ENCODE measurements around the gene ENSA. TPM values are rescaled to one million over a fixed set of nuclear protein-coding genes. Genes with fewer than 3 reads are reported as not detected.
A peak's percentile ranks its signal among the peaks of the same experiment; 100 is the strongest.

The ENSA gene
- polyA plus RNA-seq, 2 of the 4 experiments (the other 2 are of a cell fraction), result 67.9 to 128 TPM

DNA sequence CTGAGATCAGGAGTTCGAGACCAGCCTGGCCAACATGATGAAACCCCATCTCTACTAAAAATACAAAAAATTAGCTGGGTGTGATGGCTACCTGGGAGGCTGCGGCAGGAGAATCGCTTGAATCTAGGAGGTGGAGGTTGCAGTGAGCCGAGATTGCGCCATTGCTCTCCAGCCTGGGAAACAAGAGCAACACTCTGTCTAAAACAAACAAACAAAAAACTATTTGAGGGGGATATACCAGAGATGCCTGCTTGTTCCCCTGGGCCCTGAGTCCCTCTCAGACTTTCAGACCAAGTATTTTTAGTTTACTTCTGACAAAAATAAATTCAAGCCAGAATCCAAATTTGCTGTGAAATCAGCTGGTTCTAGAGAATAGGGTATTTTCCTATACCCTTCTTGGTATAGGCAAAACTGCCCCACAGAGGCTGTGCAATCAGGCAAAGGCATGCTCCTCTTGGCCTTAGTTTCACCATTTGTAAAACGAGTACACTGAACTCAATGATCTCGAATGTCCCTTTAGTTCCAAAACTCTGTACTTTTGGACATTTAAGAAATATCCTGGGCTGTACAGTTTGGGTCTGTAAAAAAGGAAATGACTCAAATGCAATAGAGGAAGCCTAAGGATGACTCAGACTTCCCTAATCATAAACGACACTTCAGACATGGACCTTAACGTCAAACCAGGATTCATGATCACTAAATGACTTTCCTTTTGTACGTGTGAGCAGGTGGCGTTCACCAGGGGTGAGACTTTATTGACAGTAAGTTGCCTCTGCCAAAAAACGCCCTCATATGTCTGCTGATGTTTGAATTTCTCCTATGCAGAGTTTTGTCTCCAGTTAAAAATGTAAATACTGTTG, 16.1 kb downstream of the ENSA start:
- TF ChIP-seq CEBPB (IDR thresholded peaks at IDR 0.05) (peak; percentile 61 to 89; a peak in 3 of 4 replicates), MAFK (IDR thresholded peaks at IDR 0.05; ENCODE audit: partially characterized antibody) (peak; percentile 66), POLR2AphosphoS2 (conservative IDR thresholded peaks at IDR 0.05; ENCODE audit: low read length) (no peak), MAZ (IDR thresholded peaks at IDR 0.05; ENCODE audit: borderline replicate concordance, low read depth, low read length) (no peak), KDM5A (IDR thresholded peaks at IDR 0.05) (no peak), CBX8 (IDR thresholded peaks at IDR 0.05) (no peak), HDAC2 (IDR thresholded peaks at IDR 0.05) (no peak), FOXS1 (CRISPR knock-in tag; IDR thresholded peaks at IDR 0.05) (peak; percentile 50; the same call in 1 of the 2 replicates), GATA3 (IDR thresholded peaks at IDR 0.05; ENCODE audit: borderline replicate concordance) (no peak), ZNF302 (CRISPR knock-in tag; IDR thresholded peaks at IDR 0.05) (no peak), FOSL2 (IDR thresholded peaks at IDR 0.05) (peak; percentile 91), FOSL2 (CRISPR knock-in tag; IDR thresholded peaks at IDR 0.05) (peak; percentile 97), RFX5 (IDR thresholded peaks at IDR 0.05) (no peak), SMC3 (IDR thresholded peaks at IDR 0.05) (peak; percentile 25), HOXB13 (CRISPR knock-in tag; IDR thresholded peaks at IDR 0.05; ENCODE audit: low read depth) (peak; percentile 66; the same call in 1 of the 2 replicates), HOXA7 (CRISPR knock-in tag; IDR thresholded peaks at IDR 0.05) (no peak), EHMT2 (IDR thresholded peaks at IDR 0.05; ENCODE audit: low read depth) (no peak), FOSB (CRISPR knock-in tag; IDR thresholded peaks at IDR 0.05) (0 out of 2 replicates have a peak, but pooled peaks have one; percentile 64), ZFP36 (IDR thresholded peaks at IDR 0.05; ENCODE audit: borderline replicate concordance, partially characterized antibody) (no peak), JUNB (IDR thresholded peaks at IDR 0.05) (peak; percentile 84), CBX2 (IDR thresholded peaks at IDR 0.05; ENCODE audit: borderline replicate concordance, low read depth) (no peak), JUN (IDR thresholded peaks at IDR 0.05) (peak; percentile 67 to 77; a peak in 3 of 5 replicates), POLR2A (IDR thresholded peaks at IDR 0.05; ENCODE audit: low read length) (no peak), EP300 (IDR thresholded peaks at IDR 0.05) (peak; percentile 66; a peak in 2 of 5 replicates), HOXB5 (CRISPR knock-in tag; IDR thresholded peaks at IDR 0.05) (no peak), RARB (CRISPR knock-in tag; IDR thresholded peaks at IDR 0.05) (no peak)
- TF ChIP-seq, protein P1, sequence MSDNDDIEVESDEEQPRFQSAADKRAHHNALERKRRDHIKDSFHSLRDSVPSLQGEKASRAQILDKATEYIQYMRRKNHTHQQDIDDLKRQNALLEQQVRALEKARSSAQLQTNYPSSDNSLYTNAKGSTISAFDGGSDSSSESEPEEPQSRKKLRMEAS (IDR thresholded peaks at IDR 0.05), result no peak; the same call in 1 of the 2 replicates
- TF ChIP-seq, protein P2, sequence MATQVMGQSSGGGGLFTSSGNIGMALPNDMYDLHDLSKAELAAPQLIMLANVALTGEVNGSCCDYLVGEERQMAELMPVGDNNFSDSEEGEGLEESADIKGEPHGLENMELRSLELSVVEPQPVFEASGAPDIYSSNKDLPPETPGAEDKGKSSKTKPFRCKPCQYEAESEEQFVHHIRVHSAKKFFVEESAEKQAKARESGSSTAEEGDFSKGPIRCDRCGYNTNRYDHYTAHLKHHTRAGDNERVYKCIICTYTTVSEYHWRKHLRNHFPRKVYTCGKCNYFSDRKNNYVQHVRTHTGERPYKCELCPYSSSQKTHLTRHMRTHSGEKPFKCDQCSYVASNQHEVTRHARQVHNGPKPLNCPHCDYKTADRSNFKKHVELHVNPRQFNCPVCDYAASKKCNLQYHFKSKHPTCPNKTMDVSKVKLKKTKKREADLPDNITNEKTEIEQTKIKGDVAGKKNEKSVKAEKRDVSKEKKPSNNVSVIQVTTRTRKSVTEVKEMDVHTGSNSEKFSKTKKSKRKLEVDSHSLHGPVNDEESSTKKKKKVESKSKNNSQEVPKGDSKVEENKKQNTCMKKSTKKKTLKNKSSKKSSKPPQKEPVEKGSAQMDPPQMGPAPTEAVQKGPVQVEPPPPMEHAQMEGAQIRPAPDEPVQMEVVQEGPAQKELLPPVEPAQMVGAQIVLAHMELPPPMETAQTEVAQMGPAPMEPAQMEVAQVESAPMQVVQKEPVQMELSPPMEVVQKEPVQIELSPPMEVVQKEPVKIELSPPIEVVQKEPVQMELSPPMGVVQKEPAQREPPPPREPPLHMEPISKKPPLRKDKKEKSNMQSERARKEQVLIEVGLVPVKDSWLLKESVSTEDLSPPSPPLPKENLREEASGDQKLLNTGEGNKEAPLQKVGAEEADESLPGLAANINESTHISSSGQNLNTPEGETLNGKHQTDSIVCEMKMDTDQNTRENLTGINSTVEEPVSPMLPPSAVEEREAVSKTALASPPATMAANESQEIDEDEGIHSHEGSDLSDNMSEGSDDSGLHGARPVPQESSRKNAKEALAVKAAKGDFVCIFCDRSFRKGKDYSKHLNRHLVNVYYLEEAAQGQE (IDR thresholded peaks at IDR 0.05), result no peak
- TF ChIP-seq, protein P3, sequence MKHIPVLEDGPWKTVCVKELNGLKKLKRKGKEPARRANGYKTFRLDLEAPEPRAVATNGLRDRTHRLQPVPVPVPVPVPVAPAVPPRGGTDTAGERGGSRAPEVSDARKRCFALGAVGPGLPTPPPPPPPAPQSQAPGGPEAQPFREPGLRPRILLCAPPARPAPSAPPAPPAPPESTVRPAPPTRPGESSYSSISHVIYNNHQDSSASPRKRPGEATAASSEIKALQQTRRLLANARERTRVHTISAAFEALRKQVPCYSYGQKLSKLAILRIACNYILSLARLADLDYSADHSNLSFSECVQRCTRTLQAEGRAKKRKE (CRISPR knock-in tag; IDR thresholded peaks at IDR 0.05; ENCODE audit: low read depth), result peak; percentile 64; the same call in 1 of the 2 replicates
- TF ChIP-seq, protein P4, sequence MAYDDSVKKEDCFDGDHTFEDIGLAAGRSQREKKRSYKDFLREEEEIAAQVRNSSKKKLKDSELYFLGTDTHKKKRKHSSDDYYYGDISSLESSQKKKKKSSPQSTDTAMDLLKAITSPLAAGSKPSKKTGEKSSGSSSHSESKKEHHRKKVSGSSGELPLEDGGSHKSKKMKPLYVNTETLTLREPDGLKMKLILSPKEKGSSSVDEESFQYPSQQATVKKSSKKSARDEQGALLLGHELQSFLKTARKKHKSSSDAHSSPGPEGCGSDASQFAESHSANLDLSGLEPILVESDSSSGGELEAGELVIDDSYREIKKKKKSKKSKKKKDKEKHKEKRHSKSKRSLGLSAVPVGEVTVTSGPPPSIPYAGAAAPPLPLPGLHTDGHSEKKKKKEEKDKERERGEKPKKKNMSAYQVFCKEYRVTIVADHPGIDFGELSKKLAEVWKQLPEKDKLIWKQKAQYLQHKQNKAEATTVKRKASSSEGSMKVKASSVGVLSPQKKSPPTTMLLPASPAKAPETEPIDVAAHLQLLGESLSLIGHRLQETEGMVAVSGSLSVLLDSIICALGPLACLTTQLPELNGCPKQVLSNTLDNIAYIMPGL (CRISPR knock-in tag; IDR thresholded peaks at IDR 0.05; ENCODE audit: borderline replicate concordance), result no peak
- peak overlapping the region; percentile 89 to 95 for H3K27ac ChIP-seq
- peak; percentile 63 to 65 for ATAC-seq
- ChIA-PET POLR2A (interaction anchor here (1.1 to 3.8 kb wide), 7 partner anchors 9 to 52 kb away, joined by 5 to 38 read pairs (median 7); partner anchors contain the start of genes ENSA and MCL1), CTCF (interaction anchor here (1.1 to 9.7 kb wide), 7 partner anchors 8 to 200 kb away, joined by 3 to 53 read pairs (median 6); partner anchors contain the start of gene MCL1)
- no peak for FAIRE-seq
- peak overlapping the region; percentile 13; the same call in 1 of the 3 replicates for H3K4me3 ChIP-seq
- peak; percentile 66 to 90 for DNase-seq (ENCODE audit: low read depth in 1 of 2, low spot score in 1 of 2)
- 21% methylated on average over 12 of the region's 12 CpGs for WGBS (ENCODE audit: missing lambda C conversion rate)
- H3K9me3 ChIP-seq, result peaks cover 2% of the 10 kb centered on the region; the same call in 1 of the 3 replicates
- peaks cover 60% of the 10 kb centered on the region for H3K4me1 ChIP-seq
- peak overlapping the region; percentile 72 for H3K4me2 ChIP-seq

Data from A549 (cell line).